NCI-H2171 treated with DMSO at 0.1 percent for 48 hours (cell line): ENCODE results near the gene ATP5F1D.
A peak's percentile ranks its signal among the peaks of the same experiment; 100 is the strongest.

Experiments used
- DNase-seq: peaks from one replicate; lab custom pipeline; 2025; lab: John Stamatoyannopoulos, UW

ATP5F1D gene

DNA sequence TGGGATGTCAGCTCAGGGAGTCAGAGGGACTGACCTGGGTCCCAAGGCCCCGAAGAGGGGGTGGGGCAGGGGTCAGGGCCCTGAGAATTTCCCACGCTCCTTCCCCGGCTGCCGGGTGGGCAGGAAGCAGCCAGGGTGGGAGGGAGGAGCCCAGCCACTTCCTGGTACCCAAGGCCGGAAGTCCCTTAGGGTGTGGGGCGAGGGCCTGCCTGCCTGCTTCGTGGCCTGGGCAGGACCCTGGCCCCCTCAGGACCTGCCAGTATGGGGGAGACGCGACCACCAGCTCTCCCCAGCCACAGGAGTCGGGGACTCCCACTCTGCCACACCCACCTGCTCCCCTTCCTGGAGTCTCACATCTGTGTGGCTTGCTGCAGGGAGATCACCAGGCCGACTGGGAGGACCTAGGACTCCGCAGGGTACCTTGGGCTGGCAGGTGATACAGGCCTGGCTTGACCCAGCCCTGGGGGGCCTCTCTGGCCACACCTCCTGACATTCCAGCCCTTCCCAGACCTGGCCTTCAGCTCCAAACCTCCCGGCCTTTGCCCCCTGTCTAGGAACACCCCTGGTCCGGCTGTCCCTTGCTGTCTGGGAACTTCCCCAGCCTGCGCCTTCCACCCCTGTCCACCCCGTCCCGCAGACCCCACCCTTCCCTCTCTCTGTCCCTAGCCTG is 17.8 kb downstream of the ATP5F1D start:
- no peak for DNase-seq

DNA sequence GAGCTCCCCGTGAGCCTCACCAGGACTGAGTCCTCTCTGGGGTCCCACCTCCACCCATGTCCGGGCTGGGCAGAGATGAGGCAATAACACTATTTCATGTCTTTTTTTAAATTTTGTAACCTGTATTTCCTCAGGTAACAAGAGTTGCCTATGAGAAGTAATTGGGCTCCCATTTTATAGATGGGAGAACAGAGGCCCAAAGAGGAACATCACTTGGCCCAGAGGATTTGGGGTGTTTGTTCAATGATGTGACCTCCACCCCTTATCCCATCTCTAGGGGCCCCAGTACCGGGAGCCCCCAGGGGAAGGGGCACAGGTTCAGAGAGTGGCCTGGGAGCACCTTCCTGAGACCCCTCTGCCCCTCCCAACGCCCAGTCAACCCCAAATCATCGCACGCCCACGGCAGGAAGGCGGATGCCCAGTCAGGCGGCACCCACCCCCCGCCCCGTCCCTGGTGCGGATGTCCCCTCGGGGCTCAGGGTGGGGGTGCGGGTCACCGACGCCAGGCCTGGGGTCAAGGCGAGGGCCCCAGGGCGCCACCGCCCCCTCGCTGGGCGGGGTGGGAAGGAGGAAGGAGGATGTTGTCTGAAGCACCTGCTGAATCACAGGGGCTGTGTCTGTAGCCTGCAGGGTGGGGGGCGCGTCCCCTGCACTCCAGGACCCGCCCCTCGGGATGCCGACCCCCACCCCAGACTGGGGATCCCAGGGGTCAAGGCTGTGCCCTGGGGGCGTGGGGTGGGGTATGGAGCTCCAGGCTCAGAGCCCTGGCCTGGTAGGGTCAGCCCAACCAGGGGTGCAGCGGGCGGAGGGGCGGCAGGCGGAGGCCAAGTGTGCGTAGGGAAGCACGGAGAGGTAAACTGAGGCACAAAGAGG is 18.6 kb downstream of the ATP5F1D start:
- no peak for DNase-seq

DNA sequence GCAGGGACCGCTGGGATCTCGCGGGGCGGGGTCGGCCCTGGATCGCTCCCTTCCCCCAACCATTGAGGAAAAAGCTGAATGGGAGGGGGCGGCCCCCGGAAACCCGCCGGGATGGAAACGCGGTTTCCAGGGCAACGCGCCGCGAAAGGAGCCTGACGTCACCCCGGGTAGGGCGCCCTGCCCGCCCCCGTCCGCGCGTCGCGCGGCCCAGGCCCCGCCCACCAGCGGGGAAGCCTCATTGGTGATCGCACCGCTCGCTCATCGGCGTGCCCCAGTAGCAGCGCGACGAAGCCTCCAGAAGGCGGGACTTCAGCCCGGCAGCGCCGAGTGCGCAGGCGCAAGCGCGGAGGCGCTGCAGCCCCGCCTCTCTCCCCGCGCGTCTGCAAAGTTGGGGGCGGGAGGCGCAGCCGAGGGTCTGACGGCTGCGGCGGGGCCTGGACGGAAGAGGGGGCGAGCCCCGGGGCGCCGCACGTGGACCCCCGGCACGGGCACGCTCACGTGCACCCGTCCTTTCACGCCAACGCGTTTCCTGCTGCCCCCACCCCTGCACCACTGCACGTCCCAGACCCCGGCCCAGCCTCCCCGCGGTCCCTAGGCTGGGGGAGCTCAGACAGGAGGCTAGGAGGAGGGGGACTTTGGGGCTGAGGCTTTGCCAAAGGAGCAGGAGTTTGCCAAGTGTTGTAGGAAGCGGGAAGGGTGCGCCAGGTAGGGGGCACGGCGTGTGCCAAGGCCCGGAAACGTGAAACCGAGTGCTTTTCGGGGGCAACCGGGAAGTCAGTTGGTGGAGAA is 19.4 kb downstream of the ATP5F1D start:
- DNase-seq, result peak; percentile 92

DNA sequence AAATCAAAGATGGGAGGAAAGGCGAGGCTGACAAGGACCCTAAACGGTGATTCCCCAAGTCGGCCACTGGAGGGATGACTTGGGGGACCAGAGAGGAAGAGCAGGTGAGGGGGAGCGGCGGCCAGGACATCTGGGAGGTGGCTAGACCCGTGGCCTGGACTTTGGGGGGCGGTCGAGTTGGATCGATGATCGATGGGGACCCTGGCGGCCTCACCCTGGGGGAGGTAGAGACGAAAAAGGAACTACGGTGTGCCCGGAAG is 19.9 kb downstream of the ATP5F1D start:
- no peak for DNase-seq

DNA sequence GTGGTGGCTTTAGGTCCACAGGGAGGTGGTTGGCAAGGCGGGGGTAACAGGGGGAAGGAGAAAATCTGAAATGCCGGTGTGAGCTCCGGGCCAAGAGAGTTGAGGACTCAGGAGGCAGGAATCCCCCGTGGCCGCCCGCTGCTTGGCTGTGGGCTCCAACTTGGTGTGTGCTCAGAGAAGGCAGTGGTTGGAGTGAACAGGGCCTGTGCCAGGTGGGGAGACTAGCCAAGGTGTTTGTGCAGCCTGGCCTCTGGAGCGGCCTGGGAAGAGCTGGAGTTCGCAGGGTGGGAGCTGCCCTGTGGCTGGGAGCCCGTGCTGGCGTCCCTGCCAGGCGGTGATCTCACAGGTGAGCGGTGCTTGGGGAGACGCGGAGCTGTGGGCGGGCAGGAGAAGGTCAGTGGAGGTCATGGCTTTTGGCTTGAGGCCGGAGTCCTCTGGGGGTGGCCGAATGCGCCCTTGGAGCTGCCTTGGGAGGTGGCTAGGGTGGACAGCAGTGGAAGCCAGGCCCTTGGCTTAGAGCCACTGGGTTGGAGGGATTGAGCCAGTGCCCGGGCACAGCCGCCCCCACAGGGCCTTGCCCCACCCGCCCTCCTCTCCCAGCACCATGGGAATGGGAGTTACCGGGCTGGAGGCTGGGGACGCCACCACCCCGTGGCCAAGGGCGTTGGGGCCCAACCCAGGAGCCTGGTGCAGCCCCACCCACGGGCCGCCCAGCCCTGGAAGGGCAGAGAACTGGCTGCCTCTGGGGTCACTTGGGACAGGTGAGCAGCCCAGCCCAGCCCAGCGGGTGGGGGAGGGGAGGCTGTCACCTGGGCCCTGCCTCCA is 20.5 kb downstream of the ATP5F1D start:
- DNase-seq, result peak; percentile 29

DNA sequence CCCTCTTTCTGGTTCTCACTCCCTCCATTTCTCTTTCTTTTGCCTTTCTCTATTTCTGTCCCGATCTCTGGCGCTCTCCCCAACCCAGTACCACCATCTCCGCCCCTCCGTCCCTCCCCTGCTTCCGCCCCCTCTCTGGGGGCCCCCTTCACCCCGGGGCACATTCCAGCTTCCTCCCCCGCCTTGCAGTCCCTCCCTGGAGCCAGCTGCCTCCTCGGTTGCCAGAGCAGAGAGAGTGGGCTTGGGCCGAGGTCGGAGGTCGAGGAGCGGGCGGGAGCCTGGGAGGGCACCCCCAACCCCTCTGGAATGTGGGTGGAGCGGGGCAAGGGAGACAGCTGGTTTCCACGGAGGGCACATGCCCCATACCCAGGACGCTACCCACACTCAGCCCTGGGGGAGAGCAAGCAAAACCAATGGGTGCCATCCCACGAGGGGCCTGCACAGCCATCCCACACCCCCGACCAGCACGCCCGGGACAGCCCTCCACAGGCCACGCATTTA is 21.1 kb downstream of the ATP5F1D start:
- no peak for DNase-seq

DNA sequence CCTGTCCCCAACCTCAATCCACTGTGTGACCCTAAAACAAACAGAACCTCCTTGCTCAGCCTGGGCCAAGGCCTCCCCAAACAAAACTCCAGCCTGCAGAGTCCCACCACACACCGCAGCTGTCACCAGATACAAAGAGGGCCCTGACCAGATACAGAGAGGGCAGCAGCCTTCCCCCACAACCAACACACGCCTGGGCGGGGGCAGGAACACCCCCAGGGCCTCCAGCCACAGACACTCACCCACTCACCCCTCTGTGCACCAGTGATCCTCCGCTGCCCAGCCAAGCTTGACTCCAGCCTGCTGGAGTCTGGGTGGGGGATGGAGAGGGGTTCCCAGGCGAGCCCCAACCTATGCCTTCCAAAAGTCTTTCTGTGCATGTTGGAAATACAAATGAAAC is 21.6 kb downstream of the ATP5F1D start:
- DNase-seq, result no peak

DNA sequence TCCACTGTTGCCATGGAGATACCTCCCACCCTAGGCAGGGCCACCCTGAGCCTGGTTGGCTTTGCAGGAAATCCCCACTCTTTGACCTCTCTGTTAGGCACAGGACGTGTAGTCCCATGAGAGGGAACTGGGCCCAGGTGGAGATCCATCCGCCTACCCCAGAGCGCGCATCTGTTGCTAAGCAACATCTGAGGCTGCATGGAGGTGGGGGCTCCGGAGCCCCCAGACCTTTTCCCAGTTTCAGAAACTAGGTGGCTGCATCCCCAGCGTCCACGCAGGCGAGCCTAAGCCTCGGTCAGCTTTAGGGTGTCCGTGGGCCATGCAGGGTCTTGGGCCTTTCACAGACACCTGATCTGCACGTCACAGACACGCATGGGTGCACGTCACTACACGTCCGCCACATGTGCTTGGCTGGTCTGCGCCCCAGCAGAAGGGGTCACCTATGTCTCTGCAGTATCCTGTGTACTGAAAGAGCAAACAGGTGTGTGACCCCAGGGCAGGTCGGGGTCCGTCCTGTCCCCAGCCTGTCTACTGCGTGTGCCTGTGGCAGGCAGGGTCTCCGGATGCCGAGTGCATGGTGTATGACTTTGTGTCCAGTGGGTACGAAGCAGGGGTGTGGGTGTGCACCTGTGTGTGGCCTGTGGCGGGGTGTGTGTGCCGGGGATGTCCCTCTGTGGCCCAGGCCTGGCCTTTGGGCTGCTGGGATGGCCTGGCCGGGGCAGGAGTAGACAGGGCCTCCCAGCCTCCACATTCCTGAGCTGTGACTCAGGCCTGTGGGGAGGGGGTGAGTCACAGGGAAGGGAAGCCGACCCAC is 23.5 kb downstream of the ATP5F1D start:
- no peak for DNase-seq

DNA sequence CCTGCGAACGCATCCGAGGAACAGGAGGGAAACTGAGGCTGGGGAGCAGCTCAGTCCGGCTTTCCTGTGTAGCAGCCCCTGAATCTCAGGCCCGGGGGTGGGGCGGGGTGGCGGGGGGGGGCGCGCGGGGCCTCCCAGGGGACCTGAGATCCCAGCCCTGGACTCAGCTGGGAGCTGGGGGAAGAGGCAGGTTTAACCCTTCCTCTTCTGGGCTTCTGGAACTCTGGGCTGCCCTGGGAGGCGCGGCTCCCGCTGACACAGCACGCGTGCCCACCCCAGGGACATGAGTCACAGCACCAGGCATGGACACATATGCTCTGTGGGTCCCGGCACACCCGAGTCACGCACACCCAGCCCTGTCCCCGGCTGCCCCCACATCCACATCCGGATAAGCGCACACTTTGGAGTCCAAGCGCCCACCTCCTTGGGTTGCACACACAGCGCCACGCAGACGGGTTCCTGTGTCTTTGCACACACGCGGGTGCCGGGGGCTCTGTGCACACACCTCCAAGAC is 24.1 kb downstream of the ATP5F1D start:
- peak; percentile 36 for DNase-seq

DNA sequence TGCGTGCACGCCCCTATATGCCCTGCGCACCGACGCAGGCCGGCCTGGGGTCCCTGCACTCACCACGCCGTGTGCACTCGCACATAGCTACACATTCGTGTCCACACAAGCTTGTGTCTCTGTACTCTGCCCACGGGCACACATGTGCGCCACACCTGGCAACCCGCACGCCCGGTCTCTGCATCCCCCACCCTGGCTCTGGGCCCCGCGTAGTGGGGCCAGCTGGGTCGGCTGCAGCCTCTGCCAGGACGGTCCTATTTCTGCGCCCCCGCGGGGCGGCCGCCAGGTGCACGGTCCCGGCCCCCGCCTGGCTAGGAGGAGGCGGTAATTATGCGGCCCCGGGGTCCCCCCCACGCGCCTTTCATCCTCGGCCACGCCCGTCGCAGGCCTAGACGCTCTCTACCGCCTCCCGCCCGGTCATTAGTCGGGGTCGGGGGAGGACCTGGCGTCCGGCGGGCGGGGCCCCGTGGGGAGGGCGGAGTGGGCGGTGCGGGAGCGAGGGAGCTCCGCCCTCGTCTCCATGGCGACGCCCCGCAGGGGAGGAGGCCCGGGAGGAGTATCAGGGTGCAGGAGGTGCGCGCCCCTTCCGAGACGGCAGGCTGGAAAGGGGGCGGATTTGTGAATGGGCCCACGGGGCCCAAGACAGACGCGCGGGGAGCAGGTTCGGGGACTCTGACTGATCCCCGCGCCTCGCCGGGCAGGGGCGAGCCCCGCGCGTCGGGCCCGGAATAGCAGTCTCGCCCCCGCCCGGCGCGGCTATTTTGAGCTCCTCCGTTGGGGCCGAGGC is 24.8 kb downstream of the ATP5F1D start:
- peak; percentile 57 for DNase-seq

DNA sequence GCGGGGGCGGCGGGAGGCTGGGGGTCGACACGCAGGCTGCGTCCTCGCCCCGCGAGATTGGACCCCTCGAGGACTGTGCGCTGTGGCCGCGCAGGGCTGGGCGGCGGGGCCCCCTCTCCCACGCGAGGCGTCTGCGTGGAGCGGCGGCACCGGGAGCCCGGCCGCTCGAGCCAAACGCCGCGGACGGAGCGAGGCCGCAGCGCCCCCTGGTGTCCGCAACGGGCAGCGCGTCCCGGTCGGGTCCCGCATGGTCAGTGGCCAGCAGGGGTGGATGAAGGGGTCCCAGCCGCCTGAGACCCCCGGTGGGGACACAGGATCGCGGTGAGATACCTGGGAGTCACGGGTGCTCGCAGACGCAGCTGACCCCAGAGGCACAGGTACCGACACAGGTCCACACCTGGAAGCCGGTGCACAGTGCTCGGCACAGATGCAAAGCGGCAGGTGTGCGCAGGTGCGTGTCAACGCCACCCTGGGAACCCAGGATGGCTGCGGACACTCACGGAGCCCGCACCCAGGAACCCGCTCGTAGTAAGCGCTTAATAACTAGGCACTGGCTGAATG is 25.4 kb downstream of the ATP5F1D start:
- DNase-seq, result peak; percentile 37

DNA sequence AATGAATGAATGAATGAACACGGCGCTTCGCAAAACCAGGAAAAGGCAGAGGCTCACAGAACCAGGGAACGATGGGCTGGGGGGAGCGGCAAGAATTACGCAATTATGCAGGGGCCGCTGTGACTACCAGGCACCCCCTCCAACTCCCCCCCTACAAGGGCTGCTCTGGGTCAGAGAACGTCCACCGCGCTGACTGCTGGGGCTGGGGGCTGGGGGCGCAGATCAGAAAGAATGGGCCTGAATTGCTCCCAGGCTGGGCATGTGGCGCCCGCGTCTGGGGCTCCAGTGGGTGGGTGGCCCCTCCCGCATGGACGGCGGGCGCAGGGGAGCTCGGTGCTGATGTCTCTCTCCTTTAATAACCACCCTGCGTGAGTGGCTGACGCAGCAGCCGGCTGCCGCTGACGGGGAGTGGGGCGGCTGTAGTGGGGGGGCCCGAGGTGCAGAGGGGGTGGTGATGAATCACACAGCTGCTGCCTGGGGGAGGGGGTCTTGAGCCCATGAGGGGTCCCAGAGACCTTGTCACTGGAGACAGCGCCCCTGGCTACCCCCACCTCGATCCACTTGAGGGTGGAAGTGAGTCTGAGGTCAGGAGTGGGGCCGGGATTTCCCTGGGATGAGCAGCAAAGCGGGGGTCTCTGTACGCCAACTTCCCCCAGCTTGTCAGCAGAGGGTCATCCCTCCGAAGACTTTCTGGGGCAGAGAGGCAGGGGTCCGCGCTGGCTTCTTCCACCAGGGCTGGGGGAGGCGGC is 26.1 kb downstream of the ATP5F1D start:
- DNase-seq, result no peak

DNA sequence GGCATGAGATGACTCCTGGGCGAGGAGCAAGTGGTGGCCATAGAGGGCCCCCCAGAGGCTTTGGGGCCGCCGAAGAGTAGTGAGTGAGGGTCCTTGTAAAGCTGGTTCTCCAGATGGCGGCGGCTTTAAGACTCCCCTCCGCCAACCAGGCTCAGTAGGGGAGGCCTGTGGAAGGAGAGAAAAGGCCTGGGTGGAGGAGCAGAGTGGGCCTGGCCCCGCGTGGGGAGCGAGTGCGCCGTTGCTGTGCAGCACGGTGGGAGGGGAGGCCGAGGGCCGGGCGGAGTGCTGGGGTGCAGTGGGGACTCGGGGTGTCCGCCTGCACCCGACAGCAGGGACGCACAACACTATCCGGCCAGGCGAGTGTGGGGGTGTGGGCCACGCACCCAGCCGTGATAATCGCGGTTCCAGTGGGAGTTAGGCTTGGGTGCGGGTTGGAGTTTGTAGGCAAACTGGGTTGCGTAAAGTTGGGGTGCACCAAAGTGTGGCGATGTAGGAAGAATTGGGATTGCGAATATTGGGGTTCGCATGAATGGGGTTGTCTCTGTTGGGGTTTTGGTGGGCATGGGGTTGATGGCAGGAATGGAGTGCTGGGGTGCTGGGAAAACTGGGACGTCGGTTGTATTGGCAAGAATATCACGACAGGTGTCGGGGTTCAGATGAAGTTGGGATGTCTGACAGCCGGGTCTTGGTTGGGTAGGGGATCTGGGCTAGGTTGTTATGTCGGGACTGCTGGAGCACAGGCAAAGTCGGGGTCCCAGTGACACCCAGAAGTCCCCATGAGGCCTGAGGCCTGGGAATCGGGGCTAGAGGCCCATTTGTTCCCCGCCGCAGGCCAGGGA is 26.9 kb downstream of the ATP5F1D start:
- DNase-seq, result no peak

DNA sequence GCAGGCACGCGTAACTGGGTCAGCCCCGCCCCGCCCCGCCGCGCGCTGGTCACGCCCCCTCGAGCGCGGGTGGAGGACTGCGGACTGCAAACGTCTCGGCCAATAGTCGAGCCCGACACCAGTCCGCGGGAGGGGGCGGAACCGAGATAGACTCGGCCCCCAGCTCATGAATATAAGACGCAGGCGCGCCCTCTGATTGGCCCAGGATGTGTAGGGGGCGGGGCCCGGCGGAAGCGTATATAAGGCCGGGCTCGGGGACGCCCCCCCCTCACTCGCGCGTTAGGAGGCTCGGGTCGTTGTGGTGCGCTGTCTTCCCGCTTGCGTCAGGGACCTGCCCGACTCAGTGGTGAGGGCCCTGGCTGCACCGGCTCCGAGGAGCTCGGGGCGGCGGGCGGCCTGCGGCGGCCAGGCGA is 27.5 kb downstream of the ATP5F1D start, which contains the start of gene CIRBP:
Gene CIRBP (plus strand): TSS at position 268 of the 413 bp plus-strand sequence. CDS start 1,602 bp downstream, outside the sequence.
- peak; percentile 97 for DNase-seq

DNA sequence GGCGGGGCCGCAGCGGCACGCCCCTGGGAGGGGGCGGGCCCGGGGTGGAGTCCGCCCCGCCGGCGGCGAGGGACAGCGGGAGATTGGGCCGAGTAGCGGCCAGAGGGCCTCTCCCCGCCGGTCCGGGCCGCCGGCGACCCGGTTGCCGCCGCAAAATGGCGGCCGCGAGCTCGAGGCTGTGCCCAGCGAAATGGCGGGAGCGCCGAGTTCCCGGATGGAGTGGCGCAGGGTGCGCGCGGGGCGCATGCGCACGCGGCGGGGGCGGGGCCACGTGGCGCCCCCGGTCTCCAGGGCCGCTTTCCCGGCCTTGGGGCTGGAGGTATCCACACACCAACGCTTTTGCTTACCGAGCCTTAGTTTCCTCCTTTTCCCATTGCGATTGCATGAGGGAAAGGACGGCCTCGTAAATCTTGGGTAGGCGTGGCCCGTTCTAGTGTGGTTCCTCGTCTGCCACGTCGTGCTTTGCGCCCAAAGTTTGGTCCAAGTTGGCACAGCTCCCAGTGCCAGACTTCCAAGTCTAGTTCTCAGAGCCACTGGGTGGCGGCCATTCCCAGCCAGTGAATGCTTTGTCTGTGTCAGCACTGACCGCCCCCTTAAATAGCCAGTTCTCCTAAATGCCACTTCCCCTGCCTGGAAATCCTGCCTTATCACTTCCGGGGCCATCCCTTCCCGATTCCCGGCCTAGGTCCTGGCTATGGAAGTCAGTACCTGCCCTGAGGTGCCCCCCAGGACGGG is 28.1 kb downstream of the ATP5F1D start:
- DNase-seq, result peak; percentile 81

DNA sequence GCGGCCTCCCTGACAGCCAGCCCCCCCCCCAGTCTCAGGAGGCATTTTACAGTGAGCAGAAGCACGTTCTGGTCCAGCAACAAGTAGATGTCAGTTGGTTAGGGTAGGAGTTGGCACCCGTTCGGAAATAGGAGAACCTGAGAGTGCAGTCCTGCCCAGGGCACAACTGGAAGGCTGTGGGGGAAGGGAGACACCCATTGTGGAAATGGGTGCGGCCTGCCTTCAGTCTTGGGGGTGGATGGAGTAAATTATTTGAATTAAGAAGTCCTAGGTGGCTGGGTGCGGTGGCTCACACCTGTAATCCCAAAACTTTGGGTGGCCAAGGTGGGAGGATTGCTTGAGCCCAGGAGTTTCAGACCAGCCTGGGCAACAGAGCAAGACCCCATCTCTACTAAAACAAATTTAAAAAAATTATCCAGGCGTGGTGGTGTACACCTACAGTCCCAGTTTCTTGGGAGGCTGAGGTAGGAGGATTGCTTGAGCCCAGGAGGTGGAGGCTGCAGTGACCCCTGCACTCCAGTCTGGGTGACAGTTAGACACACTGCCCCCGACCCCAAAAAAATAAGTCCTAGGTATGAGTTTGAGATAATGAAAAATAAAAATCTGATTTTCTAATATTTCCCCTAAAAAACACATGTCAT is 28.8 kb downstream of the ATP5F1D start:
- DNase-seq, result no peak
